HepG2 (cell line): ENCODE data around the gene FCRL5. TPM values are rescaled to one million over a fixed set of nuclear protein-coding genes. Genes with fewer than 3 reads are reported as not detected.

Experiments used
- ATAC-seq: fragments of 200-7000 bp; cut with Tn5 transposase; 3 replicates; pipeline ENCODE4 v1.9.1; 2020; ENCODE audit warnings: mild to moderate bottlenecking, moderate library complexity
- BruUV-seq: library from RNA; stranded (reverse); fragments of 400-500 nt; replicated peaks from 2 replicates; lab custom pipeline; 2021; lab: Mats Ljungman, UMichigan
- CTCF ChIA-PET: fragments of 300-600 bp; formaldehyde crosslinking; extraction: SDS; loops from one replicate; lab custom pipeline; 2021; ENCODE audit warnings: low total read pairs, inconsistent platforms, low intra/inter-chr PET ratio; lab: Yijun Ruan, JAX
- POLR2A ChIA-PET: fragments of 350-600 bp; sonication (Branson Sonifier 250); formaldehyde crosslinking; loops from one replicate; lab custom pipeline; 2020; ENCODE audit warnings: antibody characterized with exemption, inconsistent platforms; lab: Yijun Ruan, JAX
- DNase-seq: peaks from one replicate; pipeline ENCODE4 v3.0.0-alpha.2; 2015; ENCODE audit warnings: low spot score
- FAIRE-seq: peaks from 3 replicates; lab custom pipeline; 2011; peaks lifted over from hg19 to GRCh38; lab: Jason Lieb, UNC
- H2AFZ ChIP-seq: one replicate; pipeline ENCODE4 v1.6.1; 2011; ENCODE audit warnings: low read length, inconsistent platforms
- H3K27ac ChIP-seq: fragments of 300-600 bp; 3 replicates; pipeline ENCODE4 v1.8.0; 2011; ENCODE audit warnings: mixed run types, mild to moderate bottlenecking, mixed read lengths, low read length, inconsistent platforms; ENCODE audit not compliant: insufficient read depth; ENCODE audit errors: extremely low read length
- H3K27me3 ChIP-seq, 2 experiments: fragments of 200-600 bp in 1 of 2; 2 replicates in 1 of 2; 3 replicates in 1 of 2; pipeline versions ENCODE4 v1.6.0 to v1.8.0; 2011; ENCODE audit warnings: low read length in 2 of 2, mild to moderate bottlenecking in 2 of 2, moderate library complexity in 2 of 2, inconsistent platforms in 1 of 2; ENCODE audit not compliant: insufficient read depth in 2 of 2, control insufficient read depth in 1 of 2
- H3K36me3 ChIP-seq, 2 experiments: fragments of 200-600 bp in 1 of 2; replicated peaks in 1 of 2; 2 replicates in 1 of 2; 3 replicates in 1 of 2; pipeline versions ENCODE4 v1.5.1 to v1.8.0; 2011; ENCODE audit warnings: low read length in 2 of 2, inconsistent platforms in 1 of 2; ENCODE audit not compliant: insufficient read depth in 2 of 2, control insufficient read depth in 1 of 2
- H3K4me1 ChIP-seq: 2 replicates; pipeline ENCODE4 v1.5.1; 2012; ENCODE audit warnings: low read length, inconsistent platforms; ENCODE audit not compliant: insufficient read depth
- H3K4me2 ChIP-seq: 2 replicates; pipeline ENCODE4 v1.6.0; 2011; ENCODE audit warnings: low read depth, low read length, inconsistent platforms
- H3K4me3 ChIP-seq, 3 experiments: fragments of 200-600 bp in 1 of 3; sonication (generic), shearing (Covaris generic) in 1 of 3; replicated peaks in 1 of 3; 2 replicates each; pipeline ENCODE4 v1.5.1; 2011 to 2016; ENCODE audit warnings: low read length in 3 of 3, inconsistent platforms in 2 of 3, low read depth in 2 of 3, mild to moderate bottlenecking in 2 of 3, control low read depth in 1 of 3, mixed read lengths in 1 of 3; ENCODE audit not compliant: insufficient read depth in 1 of 3
- H3K79me2 ChIP-seq: one replicate; pipeline ENCODE4 v1.6.1; 2011; ENCODE audit warnings: low read length, inconsistent platforms; ENCODE audit not compliant: insufficient read depth
- H3K9ac ChIP-seq: 2 replicates; pipeline ENCODE4 v1.6.0; 2011; ENCODE audit warnings: mild to moderate bottlenecking, low read depth, low read length, inconsistent platforms; ENCODE audit not compliant: insufficient read depth
- H3K9me3 ChIP-seq: 2 replicates; pipeline ENCODE4 v1.5.1; 2012; ENCODE audit warnings: mild to moderate bottlenecking, low read length
- H4K20me1 ChIP-seq: 2 replicates; pipeline ENCODE4 v1.6.0; 2011; ENCODE audit warnings: inconsistent platforms, mild to moderate bottlenecking, low read length, moderate library complexity; ENCODE audit not compliant: insufficient read depth
- ATF1 ChIP-seq: IDR thresholded peaks from 2 replicates; pipeline ENCODE4 v1.6.1; 2016; ENCODE audit warnings: mild to moderate bottlenecking, control low read depth
- KLF16 ChIP-seq, 2 experiments: sonication (generic) in 1 of 2; formaldehyde crosslinking in 1 of 2; IDR thresholded peaks; 2 replicates each; pipeline versions ENCODE4 v1.6.1 to v1.8.0; 2016 to 2023; ENCODE audit warnings: missing genetic modification reagents in 2 of 2, missing compliant biosample characterization in 1 of 2
- RELA ChIP-seq: sonication (generic); formaldehyde crosslinking; IDR thresholded peaks from 2 replicates; pipeline ENCODE4 v1.4.0; 2020; ENCODE audit warnings: missing genetic modification reagents
- SP5 ChIP-seq: IDR thresholded peaks from 2 replicates; pipeline ENCODE4 v1.6.1; 2016; ENCODE audit warnings: low read depth, borderline replicate concordance
- ZBTB7A ChIP-seq: sonication (generic); formaldehyde crosslinking; IDR thresholded peaks from 2 replicates; pipeline ENCODE4 v1.8.0; 2022; ENCODE audit warnings: mild to moderate bottlenecking, missing genetic modification reagents
- WGBS: methylation state at CpG from one replicate; pipeline ENCODE4 v1.1.6; 2017; ENCODE audit warnings: low lambda C conversion rate; 5-methylcytosine and 5-hydroxymethylcytosine counted together
- in situ Hi-C: cut with HindIII; loops from 2 replicates; pipeline ENCODE4 v1.10.0; 2017; ENCODE audit warnings: low pct_unique_long_range_greater_than_20kb; ENCODE audit not compliant: extremely low pct_ligation_motif_present
- intact Hi-C: fragments of 100-400 bp; cut with micrococcal nuclease; formaldehyde crosslinking; loops from one replicate; pipeline ENCODE4 v1.10.0; 2022; ENCODE audit not compliant: unreplicated experiment
- polyA plus RNA-seq, 8 experiments: library from polyadenylated mRNA; depleted of rRNA in 3 of 8; stranded (reverse) in 7 of 8; unstranded in 1 of 8; fragments of >200 nt; fragmentation: Illumina TruSeq in 4 of 8; extraction: Trizol in 4 of 8; gene quantifications; 2 replicates each; pipeline versions ENCODE4 v1.2.1 to v1.2.3, GENCODE V29; 2011 to 2016; ENCODE audit warnings: low read depth in 4 of 8, missing spikeins in 1 of 8, mixed read lengths in 1 of 8; ENCODE audit not compliant: insufficient read depth in 1 of 8
- total RNA-seq, 5 experiments: library from RNA; depleted of rRNA; stranded (reverse); fragments of >200 nt; fragmentation: Illumina TruSeq; extraction: Trizol; gene quantifications; 2 replicates each; pipeline ENCODE4 v1.2.3, GENCODE V29; 2016; ENCODE audit warnings: low read depth in 1 of 5
- TF ChIP-seq, protein P1 (sequence below): sonication (generic); formaldehyde crosslinking; conservative IDR thresholded peaks from 2 replicates; pipeline ENCODE4 v1.4.0; 2020; ENCODE audit warnings: missing genetic modification reagents
- TF ChIP-seq, protein P2 (sequence below): fragments of 450-650 bp; IDR thresholded peaks from 2 replicates; pipeline ENCODE4 v1.6.1; 2017; ENCODE audit warnings: mild to moderate bottlenecking
- TF ChIP-seq, protein P3 (sequence below): sonication (generic); formaldehyde crosslinking; IDR thresholded peaks from 2 replicates; pipeline ENCODE4 v1.8.0; 2023; ENCODE audit warnings: mild to moderate bottlenecking, missing genetic modification reagents
- TF ChIP-seq, protein P4 (sequence below): sonication (generic); formaldehyde crosslinking; IDR thresholded peaks from 2 replicates; pipeline ENCODE4 v1.4.0; 2020; ENCODE audit warnings: mild to moderate bottlenecking, missing genetic modification reagents
- TF ChIP-seq, protein P5 (sequence below): sonication (generic); formaldehyde crosslinking; IDR thresholded peaks from 2 replicates; pipeline ENCODE4 v1.4.0; 2020; ENCODE audit warnings: missing genetic modification reagents, borderline replicate concordance

The FCRL5 gene
- total and polyA plus RNA-seq, 2 of the 13 experiments (the other 11 are each of a cell fraction or from before 2014, with no cell fraction given): not detected

DNA sequence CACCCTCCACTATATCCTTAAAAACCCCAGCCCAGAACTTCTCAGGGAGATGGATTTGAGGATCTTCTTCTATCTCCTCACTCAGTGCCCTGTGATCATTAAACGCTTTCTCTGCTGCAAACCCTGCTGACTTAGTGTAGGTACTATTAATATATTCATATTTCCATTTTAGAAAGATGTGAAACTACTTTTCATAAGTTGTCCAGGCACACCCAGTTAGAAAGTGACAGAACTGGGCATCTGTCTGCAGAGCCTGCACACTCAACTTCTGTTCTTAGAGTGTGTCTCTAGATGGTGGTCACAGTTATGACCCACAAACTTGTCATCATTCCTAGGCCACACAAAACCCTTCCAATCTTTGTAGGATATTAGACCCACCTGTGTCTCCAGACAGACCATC, 55.0 kb downstream of the FCRL5 start:
- Histone ChIP-seq H3K4me2 (no peak overlapping the region), H3K9ac (no peak overlapping the region), H3K4me3 (no peak overlapping the region), H3K27ac (no peak overlapping the region), H3K27me3 (no peaks in the 10 kb centered on the region), H3K36me3 (no peaks in the 10 kb centered on the region), H3K79me2 (no peaks in the 10 kb centered on the region), H4K20me1 (no peaks in the 10 kb centered on the region), H3K9me3 (no peaks in the 10 kb centered on the region), H3K4me1 (peaks cover 11% of the 10 kb centered on the region; the same call in 1 of the 2 replicates), H2AFZ (no peak overlapping the region)
- CTCF ChIA-PET: no interaction called here
- intact Hi-C loops: no loop called here
- DNase-seq (no peak), ATAC-seq (no peak), FAIRE-seq (no peak)
- in situ Hi-C loops: no loop called here
- POLR2A ChIA-PET: no interaction called here
- 27% methylated on average over 1 of the region's 1 CpG for WGBS
- no TSS peak for BruUV-seq
- TF ChIP-seq RELA (CRISPR knock-in tag) (no peak), SP5 (CRISPR knock-in tag) (no peak), ZBTB7A (CRISPR knock-in tag) (no peak), ATF1 (CRISPR knock-in tag) (no peak), KLF16 (CRISPR knock-in tag; IDR thresholded peaks at IDR 0.05) (no peak)
- TF ChIP-seq, protein P1, sequence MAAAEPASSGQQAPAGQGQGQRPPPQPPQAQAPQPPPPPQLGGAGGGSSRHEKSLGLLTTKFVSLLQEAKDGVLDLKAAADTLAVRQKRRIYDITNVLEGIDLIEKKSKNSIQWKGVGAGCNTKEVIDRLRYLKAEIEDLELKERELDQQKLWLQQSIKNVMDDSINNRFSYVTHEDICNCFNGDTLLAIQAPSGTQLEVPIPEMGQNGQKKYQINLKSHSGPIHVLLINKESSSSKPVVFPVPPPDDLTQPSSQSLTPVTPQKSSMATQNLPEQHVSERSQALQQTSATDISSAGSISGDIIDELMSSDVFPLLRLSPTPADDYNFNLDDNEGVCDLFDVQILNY (CRISPR knock-in tag): no peak
- TF ChIP-seq, protein P2, sequence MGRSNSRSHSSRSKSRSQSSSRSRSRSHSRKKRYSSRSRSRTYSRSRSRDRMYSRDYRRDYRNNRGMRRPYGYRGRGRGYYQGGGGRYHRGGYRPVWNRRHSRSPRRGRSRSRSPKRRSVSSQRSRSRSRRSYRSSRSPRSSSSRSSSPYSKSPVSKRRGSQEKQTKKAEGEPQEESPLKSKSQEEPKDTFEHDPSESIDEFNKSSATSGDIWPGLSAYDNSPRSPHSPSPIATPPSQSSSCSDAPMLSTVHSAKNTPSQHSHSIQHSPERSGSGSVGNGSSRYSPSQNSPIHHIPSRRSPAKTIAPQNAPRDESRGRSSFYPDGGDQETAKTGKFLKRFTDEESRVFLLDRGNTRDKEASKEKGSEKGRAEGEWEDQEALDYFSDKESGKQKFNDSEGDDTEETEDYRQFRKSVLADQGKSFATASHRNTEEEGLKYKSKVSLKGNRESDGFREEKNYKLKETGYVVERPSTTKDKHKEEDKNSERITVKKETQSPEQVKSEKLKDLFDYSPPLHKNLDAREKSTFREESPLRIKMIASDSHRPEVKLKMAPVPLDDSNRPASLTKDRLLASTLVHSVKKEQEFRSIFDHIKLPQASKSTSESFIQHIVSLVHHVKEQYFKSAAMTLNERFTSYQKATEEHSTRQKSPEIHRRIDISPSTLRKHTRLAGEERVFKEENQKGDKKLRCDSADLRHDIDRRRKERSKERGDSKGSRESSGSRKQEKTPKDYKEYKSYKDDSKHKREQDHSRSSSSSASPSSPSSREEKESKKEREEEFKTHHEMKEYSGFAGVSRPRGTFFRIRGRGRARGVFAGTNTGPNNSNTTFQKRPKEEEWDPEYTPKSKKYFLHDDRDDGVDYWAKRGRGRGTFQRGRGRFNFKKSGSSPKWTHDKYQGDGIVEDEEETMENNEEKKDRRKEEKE: no peak
- TF ChIP-seq, protein P3, sequence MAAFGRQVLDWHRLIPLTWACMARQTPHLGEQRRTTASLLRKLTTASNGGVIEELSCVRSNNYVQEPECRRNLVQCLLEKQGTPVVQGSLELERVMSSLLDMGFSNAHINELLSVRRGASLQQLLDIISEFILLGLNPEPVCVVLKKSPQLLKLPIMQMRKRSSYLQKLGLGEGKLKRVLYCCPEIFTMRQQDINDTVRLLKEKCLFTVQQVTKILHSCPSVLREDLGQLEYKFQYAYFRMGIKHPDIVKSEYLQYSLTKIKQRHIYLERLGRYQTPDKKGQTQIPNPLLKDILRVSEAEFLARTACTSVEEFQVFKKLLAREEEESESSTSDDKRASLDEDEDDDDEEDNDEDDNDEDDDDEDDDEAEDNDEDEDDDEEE (CRISPR knock-in tag): no peak
- TF ChIP-seq, protein P4, sequence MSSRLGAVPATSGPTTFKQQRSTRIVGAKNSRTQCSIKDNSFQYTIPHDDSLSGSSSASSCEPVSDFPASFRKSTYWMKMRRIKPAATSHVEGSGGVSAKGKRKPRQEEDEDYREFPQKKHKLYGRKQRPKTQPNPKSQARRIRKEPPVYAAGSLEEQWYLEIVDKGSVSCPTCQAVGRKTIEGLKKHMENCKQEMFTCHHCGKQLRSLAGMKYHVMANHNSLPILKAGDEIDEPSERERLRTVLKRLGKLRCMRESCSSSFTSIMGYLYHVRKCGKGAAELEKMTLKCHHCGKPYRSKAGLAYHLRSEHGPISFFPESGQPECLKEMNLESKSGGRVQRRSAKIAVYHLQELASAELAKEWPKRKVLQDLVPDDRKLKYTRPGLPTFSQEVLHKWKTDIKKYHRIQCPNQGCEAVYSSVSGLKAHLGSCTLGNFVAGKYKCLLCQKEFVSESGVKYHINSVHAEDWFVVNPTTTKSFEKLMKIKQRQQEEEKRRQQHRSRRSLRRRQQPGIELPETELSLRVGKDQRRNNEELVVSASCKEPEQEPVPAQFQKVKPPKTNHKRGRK: no peak
- TF ChIP-seq, protein P5, sequence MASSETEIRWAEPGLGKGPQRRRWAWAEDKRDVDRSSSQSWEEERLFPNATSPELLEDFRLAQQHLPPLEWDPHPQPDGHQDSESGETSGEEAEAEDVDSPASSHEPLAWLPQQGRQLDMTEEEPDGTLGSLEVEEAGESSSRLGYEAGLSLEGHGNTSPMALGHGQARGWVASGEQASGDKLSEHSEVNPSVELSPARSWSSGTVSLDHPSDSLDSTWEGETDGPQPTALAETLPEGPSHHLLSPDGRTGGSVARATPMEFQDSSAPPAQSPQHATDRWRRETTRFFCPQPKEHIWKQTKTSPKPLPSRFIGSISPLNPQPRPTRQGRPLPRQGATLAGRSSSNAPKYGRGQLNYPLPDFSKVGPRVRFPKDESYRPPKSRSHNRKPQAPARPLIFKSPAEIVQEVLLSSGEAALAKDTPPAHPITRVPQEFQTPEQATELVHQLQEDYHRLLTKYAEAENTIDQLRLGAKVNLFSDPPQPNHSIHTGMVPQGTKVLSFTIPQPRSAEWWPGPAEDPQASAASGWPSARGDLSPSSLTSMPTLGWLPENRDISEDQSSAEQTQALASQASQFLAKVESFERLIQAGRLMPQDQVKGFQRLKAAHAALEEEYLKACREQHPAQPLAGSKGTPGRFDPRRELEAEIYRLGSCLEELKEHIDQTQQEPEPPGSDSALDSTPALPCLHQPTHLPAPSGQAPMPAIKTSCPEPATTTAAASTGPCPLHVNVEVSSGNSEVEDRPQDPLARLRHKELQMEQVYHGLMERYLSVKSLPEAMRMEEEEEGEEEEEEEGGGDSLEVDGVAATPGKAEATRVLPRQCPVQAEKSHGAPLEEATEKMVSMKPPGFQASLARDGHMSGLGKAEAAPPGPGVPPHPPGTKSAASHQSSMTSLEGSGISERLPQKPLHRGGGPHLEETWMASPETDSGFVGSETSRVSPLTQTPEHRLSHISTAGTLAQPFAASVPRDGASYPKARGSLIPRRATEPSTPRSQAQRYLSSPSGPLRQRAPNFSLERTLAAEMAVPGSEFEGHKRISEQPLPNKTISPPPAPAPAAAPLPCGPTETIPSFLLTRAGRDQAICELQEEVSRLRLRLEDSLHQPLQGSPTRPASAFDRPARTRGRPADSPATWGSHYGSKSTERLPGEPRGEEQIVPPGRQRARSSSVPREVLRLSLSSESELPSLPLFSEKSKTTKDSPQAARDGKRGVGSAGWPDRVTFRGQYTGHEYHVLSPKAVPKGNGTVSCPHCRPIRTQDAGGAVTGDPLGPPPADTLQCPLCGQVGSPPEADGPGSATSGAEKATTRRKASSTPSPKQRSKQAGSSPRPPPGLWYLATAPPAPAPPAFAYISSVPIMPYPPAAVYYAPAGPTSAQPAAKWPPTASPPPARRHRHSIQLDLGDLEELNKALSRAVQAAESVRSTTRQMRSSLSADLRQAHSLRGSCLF (CRISPR knock-in tag): no peak
